K562 (cell line): ENCODE results near the gene SENP3. TPM values are rescaled to one million over a fixed set of nuclear protein-coding genes. Genes with fewer than 3 reads are reported as not detected.

Experiments
- CBX8 ChIP-seq: fragments of 200-600 bp; sonication (generic); IDR thresholded peaks from 2 replicates; pipeline ENCODE4 v1.6.1; 2012; ENCODE audit warnings: borderline replicate concordance, mixed run types, low read depth, mild to moderate bottlenecking, moderate library complexity, mixed read lengths, low read length, control low read depth, inconsistent platforms; ENCODE audit not compliant: poor library complexity, severe bottlenecking; ENCODE audit errors: extremely low read depth
- CHD2 ChIP-seq: IDR thresholded peaks from 2 replicates; pipeline ENCODE4 v1.6.1; 2011; ENCODE audit warnings: low read depth, low read length
- ETV1 ChIP-seq: fragments of 450-650 bp; conservative IDR thresholded peaks from 2 replicates; pipeline ENCODE4 v1.6.1; 2016; ENCODE audit warnings: missing genetic modification characterization, control low read depth, low read depth, missing compliant biosample characterization
- KAT8 ChIP-seq: fragments of 450-650 bp; IDR thresholded peaks from 2 replicates; pipeline ENCODE4 v1.6.1; 2016; ENCODE audit warnings: low read depth, mild to moderate bottlenecking
- MYC ChIP-seq, 2 experiments: fragments of 250-450 bp in 1 of 2; sonication (Bioruptor Pico) in 1 of 2; IDR thresholded peaks; 2 replicates each; pipeline versions ENCODE4 v1.5.1 to v1.6.1; 2012 to 2021; ENCODE audit warnings: low read depth in 2 of 2, borderline replicate concordance in 1 of 2, improper control_type of control experiment in 1 of 2, low read length in 1 of 2, mild to moderate bottlenecking in 1 of 2, moderate library complexity in 1 of 2
- NEUROD1 ChIP-seq: fragments of 150-350 bp; IDR thresholded peaks from 2 replicates; pipeline ENCODE4 v1.6.1; 2014; ENCODE audit warnings: borderline replicate concordance, low read length, low read depth; ENCODE audit not compliant: partially characterized antibody
- NR2C2 ChIP-seq, 2 experiments: fragments of 200-800 bp in 1 of 2; sonication (Bioruptor generic) in 1 of 2; sonication (generic) in 1 of 2; formaldehyde crosslinking in 1 of 2; IDR thresholded peaks; 2 replicates each; pipeline versions ENCODE4 v1.6.1 to v1.8.0; 2016 to 2022; ENCODE audit warnings: mild to moderate bottlenecking in 1 of 2, missing compliant biosample characterization in 1 of 2, missing genetic modification characterization in 1 of 2, missing genetic modification reagents in 1 of 2
- SAFB ChIP-seq: fragments of 200-400 bp; formaldehyde crosslinking; IDR thresholded peaks from 2 replicates; pipeline ENCODE4 v1.6.1; 2017; ENCODE audit warnings: low read depth, low read length, borderline replicate concordance
- SMC3 ChIP-seq: conservative IDR thresholded peaks from 2 replicates; pipeline ENCODE4 v1.6.1; 2011; ENCODE audit warnings: low read depth, low read length, improper control_type of control experiment; ENCODE audit not compliant: insufficient read depth
- SRSF1 ChIP-seq: fragments of 200-400 bp; formaldehyde crosslinking; IDR thresholded peaks from 2 replicates; pipeline ENCODE4 v1.6.1; 2017; ENCODE audit warnings: mild to moderate bottlenecking, low read depth, low read length, moderate library complexity
- TAF1 ChIP-seq: IDR thresholded peaks from 2 replicates; pipeline ENCODE4 v1.6.1; 2011; ENCODE audit warnings: mild to moderate bottlenecking, low read length, moderate library complexity; ENCODE audit not compliant: insufficient read depth, control insufficient read depth, severe bottlenecking; ENCODE audit errors: extremely low read depth
- ZBTB17 ChIP-seq: fragments of 450-650 bp; formaldehyde crosslinking; IDR thresholded peaks from 2 replicates; pipeline ENCODE4 v1.4.0; 2020; ENCODE audit warnings: mild to moderate bottlenecking
- ZEB2 ChIP-seq: fragments of 450-650 bp; IDR thresholded peaks from 2 replicates; pipeline ENCODE4 v1.6.1; 2016
- polyA plus RNA-seq, 8 experiments: library from polyadenylated mRNA; depleted of rRNA in 4 of 8; stranded (reverse) in 5 of 8; unstranded in 3 of 8; fragments of >200 nt; fragmentation: Nextera tagmentation in 2 of 8; fragmentation: Illumina TruSeq in 1 of 8; extraction: Ambion mirVana in 2 of 8; extraction: Trizol in 1 of 8; gene quantifications; 2 replicates each; pipeline versions ENCODE4 v1.2.1 to v1.2.3, GENCODE V29; 2011 to 2014; ENCODE audit warnings: inconsistent platforms in 1 of 8, missing spikeins in 1 of 8
- total RNA-seq, 7 experiments: library from RNA; depleted of rRNA in 6 of 7; stranded (reverse); fragments of >200 nt in 6 of 7; fragmentation: Illumina TruSeq in 2 of 7; extraction: Trizol in 2 of 7; gene quantifications; 2 replicates each; pipeline versions ENCODE4 v1.2.1 to v1.2.3, GENCODE V29; 2011 to 2021; ENCODE audit warnings: low replicate concordance in 1 of 7
- TF ChIP-seq, protein P1 (sequence below): fragments of 450-650 bp; IDR thresholded peaks from 2 replicates; pipeline ENCODE4 v1.6.1; 2016; ENCODE audit warnings: low read depth, mild to moderate bottlenecking, moderate library complexity
- TF ChIP-seq, protein P2 (sequence below): fragments of 450-650 bp; IDR thresholded peaks from 2 replicates; pipeline ENCODE4 v1.7.1; 2018; ENCODE audit warnings: mild to moderate bottlenecking, low read depth; ENCODE audit not compliant: partially characterized antibody
- TF ChIP-seq, protein P3 (sequence below): fragments of 450-650 bp; IDR thresholded peaks from 2 replicates; pipeline ENCODE4 v1.6.1; 2018; ENCODE audit not compliant: partially characterized antibody
- TF ChIP-seq, protein P4 (sequence below): fragments of 250-450 bp; sonication (Bioruptor Pico); IDR thresholded peaks from 2 replicates; pipeline ENCODE4 v1.9.0; 2021; ENCODE audit warnings: mild to moderate bottlenecking

The SENP3 gene
- total and polyA plus RNA-seq, 9 of the 15 experiments (the other 6 are each of a cell fraction or from before 2014, with no cell fraction given) = 0.63 to 102 (median 78.8) TPM

DNA sequence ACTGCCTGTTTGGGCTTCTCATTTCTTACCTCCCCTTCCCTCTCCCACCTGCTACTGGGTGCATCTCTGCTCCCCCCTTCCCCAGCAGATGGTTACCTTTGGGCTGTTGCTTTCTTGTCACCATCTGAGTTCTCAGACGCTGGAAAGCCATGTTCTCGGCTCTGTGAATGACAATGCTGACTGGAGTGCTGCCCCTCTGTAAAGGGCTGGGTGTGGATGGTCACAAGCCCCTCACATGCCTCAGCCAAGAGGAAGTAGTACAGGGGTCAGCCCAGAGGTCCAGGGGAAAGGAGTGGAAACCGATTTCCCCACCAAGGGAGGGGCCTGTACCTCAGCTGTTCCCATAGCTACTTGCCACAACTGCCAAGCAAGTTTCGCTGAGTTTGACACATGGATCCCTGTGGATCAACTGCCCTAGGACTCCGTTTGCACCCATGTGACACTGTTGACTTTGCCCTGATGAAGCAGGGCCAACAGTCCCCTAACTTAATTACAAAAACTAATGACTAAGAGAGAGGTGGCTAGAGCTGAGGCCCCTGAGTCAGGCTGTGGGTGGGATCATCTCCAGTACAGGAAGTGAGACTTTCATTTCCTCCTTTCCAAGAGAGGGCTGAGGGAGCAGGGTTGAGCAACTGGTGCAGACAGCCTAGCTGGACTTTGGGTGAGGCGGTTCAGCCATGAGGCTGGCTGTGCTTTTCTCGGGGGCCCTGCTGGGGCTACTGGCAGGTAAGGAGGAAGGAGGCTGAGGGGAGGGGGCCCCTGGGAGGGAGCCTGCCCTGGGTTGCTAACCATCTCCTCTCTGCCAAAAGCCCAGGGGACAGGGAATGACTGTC lies 17.5 kb downstream of the SENP3 start, which contains the start of gene CD68 (continued):
- TF ChIP-seq, protein P1, sequence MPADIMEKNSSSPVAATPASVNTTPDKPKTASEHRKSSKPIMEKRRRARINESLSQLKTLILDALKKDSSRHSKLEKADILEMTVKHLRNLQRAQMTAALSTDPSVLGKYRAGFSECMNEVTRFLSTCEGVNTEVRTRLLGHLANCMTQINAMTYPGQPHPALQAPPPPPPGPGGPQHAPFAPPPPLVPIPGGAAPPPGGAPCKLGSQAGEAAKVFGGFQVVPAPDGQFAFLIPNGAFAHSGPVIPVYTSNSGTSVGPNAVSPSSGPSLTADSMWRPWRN = no peak
- TF ChIP-seq, protein P2, sequence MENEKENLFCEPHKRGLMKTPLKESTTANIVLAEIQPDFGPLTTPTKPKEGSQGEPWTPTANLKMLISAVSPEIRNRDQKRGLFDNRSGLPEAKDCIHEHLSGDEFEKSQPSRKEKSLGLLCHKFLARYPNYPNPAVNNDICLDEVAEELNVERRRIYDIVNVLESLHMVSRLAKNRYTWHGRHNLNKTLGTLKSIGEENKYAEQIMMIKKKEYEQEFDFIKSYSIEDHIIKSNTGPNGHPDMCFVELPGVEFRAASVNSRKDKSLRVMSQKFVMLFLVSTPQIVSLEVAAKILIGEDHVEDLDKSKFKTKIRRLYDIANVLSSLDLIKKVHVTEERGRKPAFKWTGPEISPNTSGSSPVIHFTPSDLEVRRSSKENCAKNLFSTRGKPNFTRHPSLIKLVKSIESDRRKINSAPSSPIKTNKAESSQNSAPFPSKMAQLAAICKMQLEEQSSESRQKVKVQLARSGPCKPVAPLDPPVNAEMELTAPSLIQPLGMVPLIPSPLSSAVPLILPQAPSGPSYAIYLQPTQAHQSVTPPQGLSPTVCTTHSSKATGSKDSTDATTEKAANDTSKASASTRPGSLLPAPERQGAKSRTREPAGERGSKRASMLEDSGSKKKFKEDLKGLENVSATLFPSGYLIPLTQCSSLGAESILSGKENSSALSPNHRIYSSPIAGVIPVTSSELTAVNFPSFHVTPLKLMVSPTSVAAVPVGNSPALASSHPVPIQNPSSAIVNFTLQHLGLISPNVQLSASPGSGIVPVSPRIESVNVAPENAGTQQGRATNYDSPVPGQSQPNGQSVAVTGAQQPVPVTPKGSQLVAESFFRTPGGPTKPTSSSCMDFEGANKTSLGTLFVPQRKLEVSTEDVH = peak; percentile 82
- TF ChIP-seq SRSF1 = no peak
- no peak for TF ChIP-seq NEUROD1
- no peak for TF ChIP-seq KAT8
- no peak for TF ChIP-seq CBX8
- TF ChIP-seq SMC3 = no peak
- TF ChIP-seq, protein P3, sequence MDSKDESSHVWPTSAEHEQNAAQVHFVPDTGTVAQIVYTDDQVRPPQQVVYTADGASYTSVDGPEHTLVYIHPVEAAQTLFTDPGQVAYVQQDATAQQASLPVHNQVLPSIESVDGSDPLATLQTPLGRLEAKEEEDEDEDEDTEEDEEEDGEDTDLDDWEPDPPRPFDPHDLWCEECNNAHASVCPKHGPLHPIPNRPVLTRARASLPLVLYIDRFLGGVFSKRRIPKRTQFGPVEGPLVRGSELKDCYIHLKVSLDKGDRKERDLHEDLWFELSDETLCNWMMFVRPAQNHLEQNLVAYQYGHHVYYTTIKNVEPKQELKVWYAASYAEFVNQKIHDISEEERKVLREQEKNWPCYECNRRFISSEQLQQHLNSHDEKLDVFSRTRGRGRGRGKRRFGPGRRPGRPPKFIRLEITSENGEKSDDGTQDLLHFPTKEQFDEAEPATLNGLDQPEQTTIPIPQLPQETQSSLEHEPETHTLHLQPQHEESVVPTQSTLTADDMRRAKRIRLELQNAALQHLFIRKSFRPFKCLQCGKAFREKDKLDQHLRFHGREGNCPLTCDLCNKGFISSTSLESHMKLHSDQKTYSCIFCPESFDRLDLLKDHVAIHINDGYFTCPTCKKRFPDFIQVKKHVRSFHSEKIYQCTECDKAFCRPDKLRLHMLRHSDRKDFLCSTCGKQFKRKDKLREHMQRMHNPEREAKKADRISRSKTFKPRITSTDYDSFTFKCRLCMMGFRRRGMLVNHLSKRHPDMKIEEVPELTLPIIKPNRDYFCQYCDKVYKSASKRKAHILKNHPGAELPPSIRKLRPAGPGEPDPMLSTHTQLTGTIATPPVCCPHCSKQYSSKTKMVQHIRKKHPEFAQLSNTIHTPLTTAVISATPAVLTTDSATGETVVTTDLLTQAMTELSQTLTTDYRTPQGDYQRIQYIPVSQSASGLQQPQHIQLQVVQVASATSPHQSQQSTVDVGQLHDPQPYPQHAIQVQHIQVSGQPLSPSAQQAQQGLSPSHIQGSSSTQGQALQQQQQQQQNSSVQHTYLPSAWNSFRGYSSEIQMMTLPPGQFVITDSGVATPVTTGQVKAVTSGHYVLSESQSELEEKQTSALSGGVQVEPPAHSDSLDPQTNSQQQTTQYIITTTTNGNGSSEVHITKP = no peak
- peak; percentile 82 for TF ChIP-seq TAF1
- no peak for TF ChIP-seq ZBTB17 (CRISPR knock-in tag)
- no peak for TF ChIP-seq ZEB2
- TF ChIP-seq NR2C2 (CRISPR knock-in tag; IDR thresholded peaks at IDR 0.05) = no peak
- TF ChIP-seq NR2C2 (tag; IDR thresholded peaks at IDR 0.05) = 0 out of 2 replicates have a peak, but pooled peaks have one; percentile 42
- no peak for TF ChIP-seq MYC (IDR thresholded peaks at IDR 0.05; ENCODE audit: low read depth, low read length)
- 0 out of 2 replicates have a peak, but pooled peaks have one; percentile 21 for TF ChIP-seq MYC (CRISPR knock-in tag; IDR thresholded peaks at IDR 0.05; ENCODE audit: borderline replicate concordance, low read depth)
- peak; percentile 20; the same call in 1 of the 2 replicates for TF ChIP-seq ETV1
- TF ChIP-seq, protein P4, sequence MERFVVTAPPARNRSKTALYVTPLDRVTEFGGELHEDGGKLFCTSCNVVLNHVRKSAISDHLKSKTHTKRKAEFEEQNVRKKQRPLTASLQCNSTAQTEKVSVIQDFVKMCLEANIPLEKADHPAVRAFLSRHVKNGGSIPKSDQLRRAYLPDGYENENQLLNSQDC (CRISPR knock-in tag) = no peak
- TF ChIP-seq CHD2 = peak; percentile 48
- no peak for TF ChIP-seq SAFB
